OCI-LY1 (cell line): ENCODE data around the gene LAMTOR4.

Experiments
- H2AFZ ChIP-seq: fragments of 200-600 bp; sonication (generic), shearing (Covaris generic); 2 replicates; pipeline ENCODE4 v1.6.0; 2014; ENCODE audit warnings: antibody characterized with exemption, mild to moderate bottlenecking, low read length
- H3F3A ChIP-seq: fragments of 200-600 bp; sonication (generic), shearing (Covaris generic); 2 replicates; pipeline ENCODE4 v1.6.0; 2014; ENCODE audit warnings: mild to moderate bottlenecking, antibody characterized with exemption, low read length, moderate library complexity; ENCODE audit not compliant: insufficient read depth
- H3K27ac ChIP-seq: fragments of 200-600 bp; sonication (generic); 2 replicates; pipeline ENCODE4 v1.5.1; 2014; ENCODE audit warnings: low read length, mixed run types, mild to moderate bottlenecking, low read depth; ENCODE audit not compliant: poor library complexity, severe bottlenecking
- H3K27me3 ChIP-seq: fragments of 200-600 bp; sonication (generic); 2 replicates; pipeline ENCODE4 v1.6.0; 2014; ENCODE audit warnings: antibody characterized with exemption, mild to moderate bottlenecking, low read length, moderate library complexity; ENCODE audit not compliant: insufficient read depth
- H3K36me3 ChIP-seq: fragments of 200-600 bp; sonication (generic); 2 replicates; pipeline ENCODE4 v1.6.1; 2014; ENCODE audit warnings: mild to moderate bottlenecking, antibody characterized with exemption, low read length, moderate library complexity, mixed read lengths; ENCODE audit not compliant: insufficient read depth
- H3K4me1 ChIP-seq: fragments of 200-600 bp; sonication (generic); 2 replicates; pipeline ENCODE4 v1.5.1; 2014; ENCODE audit warnings: mild to moderate bottlenecking, low read length, moderate library complexity; ENCODE audit not compliant: insufficient read depth, severe bottlenecking
- H3K4me2 ChIP-seq: fragments of 200-600 bp; sonication (generic), shearing (Covaris generic); 2 replicates; pipeline ENCODE4 v1.6.1; 2014; ENCODE audit warnings: low read length
- H3K4me3 ChIP-seq: fragments of 200-600 bp; sonication (generic); 2 replicates; pipeline ENCODE4 v1.5.1; 2014; ENCODE audit warnings: low read length, low read depth, mild to moderate bottlenecking, mixed read lengths; ENCODE audit not compliant: poor library complexity, severe bottlenecking
- H3K79me2 ChIP-seq: fragments of 200-600 bp; shearing (Covaris generic); 2 replicates; pipeline ENCODE4 v1.6.1; 2016; ENCODE audit warnings: mixed run types, low read length, mixed read lengths; ENCODE audit not compliant: insufficient read depth
- H3K9ac ChIP-seq: fragments of 200-600 bp; sonication (generic), shearing (Covaris generic); 2 replicates; pipeline ENCODE4 v1.6.1; 2014; ENCODE audit warnings: mild to moderate bottlenecking, low read length, mixed read lengths
- H3K9me2 ChIP-seq: fragments of 200-600 bp; sonication (generic), shearing (Covaris generic); 2 replicates; pipeline ENCODE4 v1.6.1; 2014; ENCODE audit warnings: low read depth, mild to moderate bottlenecking, low read length, mixed read lengths
- H3K9me3 ChIP-seq: fragments of 200-600 bp; shearing (Covaris generic); 2 replicates; pipeline ENCODE4 v1.6.1; 2014; ENCODE audit warnings: low read length, mixed read lengths
- H4K20me1 ChIP-seq: fragments of 200-600 bp; sonication (generic), shearing (Covaris generic); 2 replicates; pipeline ENCODE4 v1.6.0; 2016; ENCODE audit warnings: mild to moderate bottlenecking, low read length; ENCODE audit not compliant: insufficient read depth
- CTCF ChIP-seq: fragments of 200-600 bp; sonication (generic), shearing (Covaris generic); IDR thresholded peaks from 2 replicates; pipeline ENCODE4 v1.5.1; 2017; ENCODE audit warnings: mild to moderate bottlenecking, antibody characterized with exemption, low read length, moderate library complexity, mixed read lengths
- EZH2 ChIP-seq: fragments of 200-600 bp; sonication (generic), shearing (Covaris generic); IDR thresholded peaks from 2 replicates; pipeline ENCODE4 v1.8.0; 2017; ENCODE audit warnings: borderline replicate concordance, mixed run types, mild to moderate bottlenecking, antibody characterized with exemption, low read length, moderate library complexity, mixed read lengths

The LAMTOR4 gene

GRCh38 chr7:100122568-100122967, 26.1 kb upstream of the LAMTOR4 start:
- TF ChIP-seq CTCF (no peak), EZH2 (no peak)
- peaks cover 18% of the 10 kb centered on the region; the same call in 1 of the 2 replicates for H3K36me3 ChIP-seq
- H3K4me1 ChIP-seq: peaks cover 47% of the 10 kb centered on the region
- no peaks in the 10 kb centered on the region for H3K27me3 ChIP-seq
- no peak overlapping the region for H3K4me3 ChIP-seq
- H3K9me3 ChIP-seq: no peaks in the 10 kb centered on the region
- H3K9me2 ChIP-seq: no peaks in the 10 kb centered on the region
- H3F3A ChIP-seq: no peaks in the 10 kb centered on the region
- H3K4me2 ChIP-seq: peak overlapping the region; percentile 2; the same call in 1 of the 2 replicates
- H3K27ac ChIP-seq: peak overlapping the region; percentile 35
- no peaks in the 10 kb centered on the region for H3K79me2 ChIP-seq
- no peak overlapping the region for H2AFZ ChIP-seq
- H3K9ac ChIP-seq: no peak overlapping the region; the same call in 1 of the 2 replicates
- H4K20me1 ChIP-seq: no peaks in the 10 kb centered on the region

- H3K4me2 ChIP-seq: peak overlapping the region; percentile 32
- no peak for TF ChIP-seq CTCF
- TF ChIP-seq EZH2: no peak
- H3K9me2 ChIP-seq: no peaks in the 10 kb centered on the region
- H3K4me1 ChIP-seq: peaks cover 48% of the 10 kb centered on the region
- no peaks in the 10 kb centered on the region for H3K27me3 ChIP-seq
- H3K9me3 ChIP-seq: no peaks in the 10 kb centered on the region
- H3K79me2 ChIP-seq: no peaks in the 10 kb centered on the region
- H3K4me3 ChIP-seq: peak overlapping the region; percentile 70
- H3F3A ChIP-seq: no peaks in the 10 kb centered on the region
- H4K20me1 ChIP-seq: no peaks in the 10 kb centered on the region
- H3K36me3 ChIP-seq: peaks cover 18% of the 10 kb centered on the region; the same call in 1 of the 2 replicates
- no peak overlapping the region for H2AFZ ChIP-seq
- H3K27ac ChIP-seq: peak overlapping the region; percentile 65
- H3K9ac ChIP-seq: peak overlapping the region; percentile 24; the same call in 1 of the 2 replicates
These were observed 24.2 kb upstream of the LAMTOR4 start for GRCh38 chr7:100124301-100125230.

- H2AFZ ChIP-seq: no peak overlapping the region
- peaks cover 18% of the 10 kb centered on the region; the same call in 1 of the 2 replicates for H3K36me3 ChIP-seq
- no peaks in the 10 kb centered on the region for H3K9me2 ChIP-seq
- H3K9me3 ChIP-seq: no peaks in the 10 kb centered on the region
- H3F3A ChIP-seq: no peaks in the 10 kb centered on the region
- H3K27me3 ChIP-seq: no peaks in the 10 kb centered on the region
- H3K4me3 ChIP-seq: peak overlapping the region; percentile 70
- TF ChIP-seq EZH2 (no peak), CTCF (no peak)
- no peaks in the 10 kb centered on the region for H3K79me2 ChIP-seq
- peaks cover 43% of the 10 kb centered on the region for H3K4me1 ChIP-seq
- peak overlapping the region; percentile 70 for H3K4me2 ChIP-seq
- peak overlapping the region; percentile 94 for H3K27ac ChIP-seq
- no peaks in the 10 kb centered on the region for H4K20me1 ChIP-seq
- peak overlapping the region; percentile 84 for H3K9ac ChIP-seq
These were observed 22.3 kb upstream of the LAMTOR4 start for GRCh38 chr7:100126239-100126930.
